Prostate gland (tissue), 2 donors: ENCODE measurements around the gene MPHOSPH9. TPM values are rescaled to one million over a fixed set of nuclear protein-coding genes. Genes with fewer than 3 reads are reported as not detected.
A peak's percentile ranks its signal among the peaks of the same experiment; 100 is the strongest.

Source experiments
- DNase-seq: peaks from one replicate; pipeline ENCODE4 v3.0.0-alpha.2; 2019; ENCODE audit warnings: low spot score
- H3K27ac ChIP-seq, 2 donors: fragments of 200-600 bp; sonication (generic); 2 replicates each; pipeline ENCODE4 v1.5.1; 2017 to 2019
- H3K27me3 ChIP-seq: fragments of 200-600 bp; sonication (generic); replicated peaks from 2 replicates; pipeline ENCODE4 v1.5.1; 2019; ENCODE audit not compliant: insufficient read depth
- H3K36me3 ChIP-seq, 2 donors: fragments of 200-600 bp; sonication (generic); 1 replicate in 1 of 2; 2 replicates in 1 of 2; pipeline versions ENCODE4 v1.5.1 to v1.8.1; 2017 to 2019
- H3K4me1 ChIP-seq: fragments of 200-600 bp; sonication (generic); replicated peaks from 2 replicates; pipeline ENCODE4 v1.5.1; 2019
- H3K4me3 ChIP-seq, 2 donors: fragments of 200-600 bp; sonication (generic); 2 replicates each; pipeline ENCODE4 v1.5.1; 2017 to 2019
- H3K9me3 ChIP-seq: fragments of 200-600 bp; sonication (generic); 2 replicates; pipeline ENCODE4 v1.5.1; 2017
- CTCF ChIP-seq, 4 experiments: fragments of 200-600 bp in 2 of 4; fragments of 450-650 bp in 2 of 4; sonication (generic) in 2 of 4; IDR thresholded peaks; 1 replicate in 3 of 4; 2 replicates in 1 of 4; pipeline ENCODE4 v1.5.1; 2016 to 2019; ENCODE audit warnings: antibody characterized with exemption in 4 of 4, mild to moderate bottlenecking in 2 of 4, moderate library complexity in 2 of 4
- POLR2A ChIP-seq: fragments of 450-650 bp; IDR thresholded peaks from one replicate; pipeline ENCODE4 v1.6.1; 2016; ENCODE audit warnings: antibody characterized with exemption, mild to moderate bottlenecking
- POLR2AphosphoS5 ChIP-seq: sonication (generic); formaldehyde crosslinking; IDR thresholded peaks from one replicate; pipeline ENCODE4 v1.6.1; 2017; ENCODE audit warnings: antibody characterized with exemption
- WGBS: methylation state at CpG from one replicate; pipeline ENCODE4 v1.1.5; 2018; 5-methylcytosine and 5-hydroxymethylcytosine counted together
- intact Hi-C: fragments of 100-400 bp; cut with DNase I; formaldehyde crosslinking; loops from one replicate; pipeline ENCODE4 v1.14.2; 2022
- total RNA-seq, 2 donors: library from RNA; depleted of rRNA; stranded (reverse); fragments of >200 nt; gene quantifications; one replicate each; pipeline ENCODE4 v1.1.0, GENCODE V29; 2016

Gene MPHOSPH9
- total RNA-seq, 2 donors from 2014 or later: 24.3 to 25.0 TPM

DNA sequence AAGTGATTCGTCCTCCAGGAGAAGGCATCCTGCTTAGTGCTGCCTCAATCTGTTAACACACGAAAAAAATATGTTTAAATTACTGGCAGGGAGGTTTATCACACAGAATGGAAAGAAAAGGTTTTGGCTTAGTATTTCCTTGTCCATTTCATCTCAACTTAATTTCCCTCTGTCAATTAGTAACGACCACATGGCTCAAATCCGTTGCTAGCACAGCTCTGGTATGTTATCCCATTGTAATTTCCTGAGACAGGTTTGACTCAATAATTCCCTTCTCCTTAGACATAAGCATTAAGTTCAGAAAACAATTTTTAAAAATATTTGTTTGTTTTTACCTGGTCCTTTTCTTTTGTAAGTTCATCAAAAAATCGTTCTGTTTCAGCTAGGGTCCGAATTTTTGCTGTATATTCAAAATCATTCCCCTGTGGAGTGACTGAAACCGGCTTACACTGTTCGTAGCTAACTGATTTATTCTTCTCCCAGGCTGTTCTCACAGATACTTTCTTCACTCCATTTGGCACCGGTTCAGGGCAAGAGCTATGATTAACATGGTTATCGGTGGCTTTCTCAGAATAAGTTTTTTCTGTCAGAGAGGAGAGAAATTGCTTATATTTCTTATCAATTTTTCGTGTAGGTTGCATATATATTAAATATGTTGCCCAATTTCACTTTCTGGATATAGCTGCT lies 72.0 kb downstream of the MPHOSPH9 start:
- no peaks in the 10 kb centered on the region for H3K36me3 ChIP-seq
- no peak overlapping the region for H3K27ac ChIP-seq
- no peaks in the 10 kb centered on the region for H3K9me3 ChIP-seq
- H3K4me1 ChIP-seq: no peaks in the 10 kb centered on the region
- H3K27me3 ChIP-seq: no peaks in the 10 kb centered on the region
- DNase-seq: no peak
- intact Hi-C loops: no loop called here
- no peak for TF ChIP-seq POLR2A
- no peak for TF ChIP-seq POLR2AphosphoS5
- TF ChIP-seq CTCF (IDR thresholded peaks at IDR 0.05): no peak
- H3K4me3 ChIP-seq: no peak overlapping the region
- 71% methylated on average over 11 of the region's 11 CpGs for WGBS

DNA sequence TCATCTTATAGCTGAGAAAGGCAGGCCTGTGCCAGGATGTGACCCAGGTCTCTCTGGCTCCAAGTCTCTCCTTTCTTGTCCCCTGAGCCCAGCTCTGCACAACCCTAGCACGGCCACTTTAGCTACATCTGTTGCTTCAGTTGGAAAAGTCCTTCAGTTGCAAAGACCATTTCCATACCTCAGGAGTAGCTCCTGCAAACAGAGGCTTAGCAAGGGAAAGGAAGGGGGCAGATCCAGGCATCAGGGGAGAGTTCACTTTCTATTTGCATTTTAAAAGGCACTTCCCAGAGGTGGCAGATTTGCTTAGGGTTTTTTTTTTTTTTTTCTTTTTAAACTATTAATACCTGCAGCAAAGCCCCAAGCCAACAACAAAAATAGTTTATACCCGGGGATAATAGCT lies 79.0 kb downstream of the MPHOSPH9 start:
- Histone ChIP-seq H3K27me3 (no peaks in the 10 kb centered on the region), H3K36me3 (no peaks in the 10 kb centered on the region), H3K4me1 (peaks cover 6% of the 10 kb centered on the region), H3K9me3 (no peaks in the 10 kb centered on the region), H3K4me3 (no peak overlapping the region), H3K27ac (no peak overlapping the region)
- 76% methylated on average over 2 of the region's 2 CpGs for WGBS
- intact Hi-C loops: loop anchor here (5.0 kb wide), 1 partner anchor 172 kb away; the partner anchor contains the start of gene ARL6IP4
- TF ChIP-seq CTCF (IDR thresholded peaks at IDR 0.05) (no peak), POLR2A (no peak), POLR2AphosphoS5 (no peak)
- no peak for DNase-seq

GRCh38 chr12:123152833-123153232 lies 80.1 kb downstream of the MPHOSPH9 start:
- Histone ChIP-seq H3K4me3 (no peak overlapping the region), H3K4me1 (peaks cover 6% of the 10 kb centered on the region), H3K36me3 (no peaks in the 10 kb centered on the region), H3K27ac (no peak overlapping the region), H3K27me3 (no peaks in the 10 kb centered on the region), H3K9me3 (no peaks in the 10 kb centered on the region)
- no peak for TF ChIP-seq POLR2AphosphoS5
- TF ChIP-seq CTCF (IDR thresholded peaks at IDR 0.05): no peak
- no peak for TF ChIP-seq POLR2A
- no peak for DNase-seq
- WGBS: 79% methylated on average over 3 of the region's 3 CpGs
- intact Hi-C loops: loop anchor here (5.0 kb wide), 1 partner anchor 171 kb away; the partner anchor contains the start of gene ARL6IP4

DNA sequence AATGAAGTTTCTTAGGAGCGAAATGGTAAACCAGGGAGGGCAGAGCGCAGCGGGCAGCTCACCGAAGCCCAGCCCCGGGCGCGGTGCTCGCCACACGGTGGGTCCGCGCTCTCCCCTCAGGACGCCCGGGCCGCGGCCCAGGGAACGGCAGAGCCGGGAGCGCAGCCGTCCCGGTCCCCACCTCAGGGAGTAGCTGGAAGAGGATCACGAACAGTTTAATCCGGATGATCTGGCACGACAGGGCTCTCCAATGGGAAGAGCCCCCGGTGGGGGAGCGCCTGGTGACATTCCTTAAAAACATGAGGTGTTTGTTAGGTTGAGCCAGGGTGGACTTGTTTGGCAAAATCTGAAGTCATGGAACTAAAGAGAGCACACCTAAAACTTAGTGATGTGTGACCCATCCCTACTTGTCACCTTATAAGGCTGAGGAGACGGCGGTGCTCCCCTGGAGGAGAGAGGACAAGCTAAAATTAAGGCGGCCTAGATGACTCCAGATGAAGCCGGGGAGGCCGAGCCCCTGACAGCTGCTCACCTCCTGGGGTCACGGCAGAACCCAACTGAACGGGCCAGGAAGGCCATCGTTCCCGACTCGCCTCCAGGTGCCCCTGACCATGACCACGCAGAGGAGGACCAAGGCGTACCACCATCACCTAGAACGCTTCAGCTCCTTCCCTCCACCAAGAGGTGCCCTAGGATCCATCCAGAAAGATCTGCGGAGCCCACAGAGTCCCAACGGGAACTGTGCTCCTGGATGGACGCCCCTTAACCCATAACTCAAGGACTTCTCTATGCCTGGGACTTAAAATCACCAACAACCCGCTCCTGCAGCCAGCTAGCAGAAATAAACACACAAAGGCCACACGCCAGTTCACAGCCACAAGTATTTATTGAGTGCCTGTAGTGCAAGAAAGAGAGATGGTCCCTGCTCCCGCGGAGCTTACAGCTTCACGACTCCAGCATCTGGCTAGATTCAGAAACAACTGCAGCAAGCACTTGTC lies 81.2 kb downstream of the MPHOSPH9 start:
- no peak for TF ChIP-seq CTCF (IDR thresholded peaks at IDR 0.05)
- TF ChIP-seq POLR2AphosphoS5: no peak
- TF ChIP-seq POLR2A: no peak
- WGBS: 37% methylated on average over 46 of the region's 46 CpGs
- H3K4me3 ChIP-seq: peak overlapping the region; percentile 70 to 73
- no peak for DNase-seq
- no peaks in the 10 kb centered on the region for H3K9me3 ChIP-seq
- no peaks in the 10 kb centered on the region for H3K36me3 ChIP-seq
- no peaks in the 10 kb centered on the region for H3K27me3 ChIP-seq
- intact Hi-C loops: loop anchor here (1.0 to 5.0 kb wide), 3 partner anchors 81 to 169 kb away; partner anchors contain the start of genes ARL6IP4, MPHOSPH9 and MTRFR
- peak overlapping the region; percentile 87 to 89 for H3K27ac ChIP-seq
- peaks cover 6% of the 10 kb centered on the region for H3K4me1 ChIP-seq
